ENCODE data around the gene PGP.
A peak's percentile ranks its signal among the peaks of the same experiment; 100 is the strongest.

Gene PGP

GRCh38 chr16:2197765-2198164 lies 16.9 kb downstream of the PGP start:
- no peak for DNase-seq

GRCh38 chr16:2196981-2197511 lies 17.6 kb downstream of the PGP start:
- DNase-seq = no peak

GRCh38 chr16:2196162-2196980 lies 18.3 kb downstream of the PGP start, which contains the start of gene CASKIN1:
Gene CASKIN1 (minus strand): TSS chr16:2196605. CDS start chr16:2196432, 173 bp downstream.
- DNase-seq = no peak

GRCh38 chr16:2195322-2196161 lies 19.1 kb downstream of the PGP start:
- no peak for DNase-seq

- peak; percentile 67 for DNase-seq
Measured at GRCh38 chr16:2194852-2195321, 19.8 kb downstream of the PGP start.

GRCh38 chr16:2194166-2194834 lies 20.3 kb downstream of the PGP start:
- no peak for DNase-seq

GRCh38 chr16:2191446-2191706 lies 23.3 kb downstream of the PGP start:
- no peak for DNase-seq

GRCh38 chr16:2190659-2191445 lies 23.8 kb downstream of the PGP start:
- DNase-seq = no peak

GRCh38 chr16:2190002-2190658 lies 24.5 kb downstream of the PGP start:
- no peak for DNase-seq

- DNase-seq = no peak
Measured at GRCh38 chr16:2189252-2189893, 25.3 kb downstream of the PGP start.

- no peak for DNase-seq
Measured at GRCh38 chr16:2188395-2188794, 26.2 kb downstream of the PGP start.

- DNase-seq = no peak
Measured at GRCh38 chr16:2187212-2187611, 27.4 kb downstream of the PGP start.

- DNase-seq = no peak
Measured at GRCh38 chr16:2186505-2186904, 28.1 kb downstream of the PGP start.

GRCh38 chr16:2186064-2186463 lies 28.6 kb downstream of the PGP start:
- DNase-seq = no peak

- no peak for DNase-seq
Measured at GRCh38 chr16:2184962-2185361, 29.7 kb downstream of the PGP start.

GRCh38 chr16:2184346-2184745 lies 30.3 kb downstream of the PGP start:
- no peak for DNase-seq

GRCh38 chr16:2183671-2184070 lies 31.0 kb downstream of the PGP start:
- DNase-seq = no peak

- DNase-seq = no peak
Measured at GRCh38 chr16:2181952-2182351, 32.7 kb downstream of the PGP start.

GRCh38 chr16:2180962-2181923 lies 33.4 kb downstream of the PGP start:
- no peak for DNase-seq

- no peak for DNase-seq
Measured at GRCh38 chr16:2180461-2180860, 34.2 kb downstream of the PGP start.

Data from NCI-H187 treated with DMSO at 0.1 percent for 48 hours (cell line).